ENCODE measurements around the gene HSPB7. TPM values are rescaled to one million over a fixed set of nuclear protein-coding genes. Genes with fewer than 3 reads are reported as not detected.
"Not testable (repeated sequence)": the region's sequence is repeated elsewhere in the genome, so short reads cannot be mapped to it uniquely, and the experiment has no call there.

The HSPB7 gene
- total and polyA plus RNA-seq, 4 donors: 0.28 to 1.4 (median 0.35) TPM

DNA sequence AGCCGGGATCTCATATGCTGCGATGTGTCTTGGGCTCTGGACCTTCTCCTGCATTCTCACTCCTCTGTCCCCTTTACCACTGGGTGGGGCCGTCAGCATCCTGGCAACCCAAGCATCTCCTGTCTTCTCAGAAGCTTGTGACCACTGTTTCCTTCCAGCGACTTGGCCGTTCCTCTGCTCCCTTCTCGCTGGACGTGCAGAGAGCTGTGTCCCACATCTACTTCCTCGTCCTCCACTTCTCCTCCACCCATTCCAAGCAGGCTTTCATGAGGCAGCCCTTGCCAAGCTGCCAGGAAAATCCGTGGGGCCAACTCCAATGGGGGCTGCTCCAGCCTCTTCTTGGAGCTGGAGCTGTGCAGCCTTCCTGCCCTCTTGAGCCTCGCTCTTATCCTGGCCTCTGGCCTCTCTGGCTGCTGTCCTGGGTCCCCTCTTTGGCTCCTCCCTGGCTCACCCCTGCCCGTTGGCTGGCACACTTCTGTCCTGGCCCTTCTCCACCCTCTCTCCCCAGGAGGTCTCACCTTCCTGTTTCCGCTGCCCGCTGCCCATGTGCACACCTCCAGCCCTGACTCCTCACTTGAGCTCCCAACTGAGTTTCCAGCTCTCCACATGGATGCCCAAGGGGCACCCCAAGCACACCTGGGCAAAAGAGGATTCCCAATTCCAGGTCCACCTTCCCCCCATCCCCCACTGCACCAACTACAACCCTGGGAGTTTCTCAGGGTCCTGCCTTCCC lies 46.9 kb upstream of the HSPB7 start:
- peak; percentile 14 for TF ChIP-seq SP1 (IDR thresholded peaks at IDR 0.05)
- no peak for TF ChIP-seq RXRA (IDR thresholded peaks at IDR 0.05)
- DNase-seq (ENCODE audit: low spot score): no peak
- H3K4me1 ChIP-seq (ENCODE audit: control insufficient read depth in 4 of 4, insufficient read depth in 4 of 4, low read length in 3 of 4): peaks cover 10 to 26% (median 18%) of the 10 kb centered on the region in 4 donors
- H3K27me3 ChIP-seq (ENCODE audit: control insufficient read depth in 4 of 4, insufficient read depth in 4 of 4, low read length in 3 of 4): no peaks in the 10 kb centered on the region
- H3K9ac ChIP-seq (ENCODE audit: low read depth in 1 of 2, low read length in 2 of 2): no peak overlapping the region
- H3K9me3 ChIP-seq (ENCODE audit: control insufficient read depth in 4 of 4, low read length in 3 of 4): no peaks in the 10 kb centered on the region
- no peak overlapping the region for H3K27ac ChIP-seq (ENCODE audit: low read depth in 1 of 2, low read length in 2 of 2)
- H3K4me3 ChIP-seq (ENCODE audit: low read depth in 1 of 3, low read length in 3 of 3): no peak overlapping the region
- 68% methylated on average over 13 of the region's 13 CpGs for WGBS
- no peaks in the 10 kb centered on the region for H3K36me3 ChIP-seq (ENCODE audit: control insufficient read depth in 4 of 4, insufficient read depth in 3 of 4, low read depth in 1 of 4, low read length in 3 of 4)

GRCh38 chr1:16063921-16064320 lies 46.1 kb upstream of the HSPB7 start:
- H3K27me3 ChIP-seq (ENCODE audit: control insufficient read depth in 4 of 4, insufficient read depth in 4 of 4, low read length in 3 of 4): no peaks in the 10 kb centered on the region
- H3K9me3 ChIP-seq (ENCODE audit: control insufficient read depth in 4 of 4, low read length in 3 of 4): no peaks in the 10 kb centered on the region
- H3K4me3 ChIP-seq (ENCODE audit: low read depth in 1 of 3, low read length in 3 of 3): no peak overlapping the region
- no peak overlapping the region for H3K9ac ChIP-seq (ENCODE audit: low read depth in 1 of 2, low read length in 2 of 2)
- DNase-seq (ENCODE audit: low spot score): no peak
- peaks cover 10 to 24% (median 17%) of the 10 kb centered on the region in 4 donors for H3K4me1 ChIP-seq (ENCODE audit: control insufficient read depth in 4 of 4, insufficient read depth in 4 of 4, low read length in 3 of 4)
- no peaks in the 10 kb centered on the region for H3K36me3 ChIP-seq (ENCODE audit: control insufficient read depth in 4 of 4, insufficient read depth in 3 of 4, low read depth in 1 of 4, low read length in 3 of 4)
- no peak overlapping the region for H3K27ac ChIP-seq (ENCODE audit: low read depth in 1 of 2, low read length in 2 of 2)
- WGBS: 70% methylated on average over 9 of the region's 9 CpGs
- TF ChIP-seq FOXA1 (IDR thresholded peaks at IDR 0.05) (no peak), FOXA2 (IDR thresholded peaks at IDR 0.05) (no peak), RXRA (IDR thresholded peaks at IDR 0.05) (no peak), JUND (IDR thresholded peaks at IDR 0.05) (no peak), HNF4G (IDR thresholded peaks at IDR 0.05) (no peak), ZBTB33 (IDR thresholded peaks at IDR 0.05) (no peak)
- TF ChIP-seq, protein P1, sequence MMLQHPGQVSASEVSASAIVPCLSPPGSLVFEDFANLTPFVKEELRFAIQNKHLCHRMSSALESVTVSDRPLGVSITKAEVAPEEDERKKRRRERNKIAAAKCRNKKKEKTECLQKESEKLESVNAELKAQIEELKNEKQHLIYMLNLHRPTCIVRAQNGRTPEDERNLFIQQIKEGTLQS (IDR thresholded peaks at IDR 0.05): no peak

GRCh38 chr1:16063226-16063829 lies 45.5 kb upstream of the HSPB7 start:
- TF ChIP-seq MAX (IDR thresholded peaks at IDR 0.05) (no peak), FOXA2 (IDR thresholded peaks at IDR 0.05) (no peak), RXRA (IDR thresholded peaks at IDR 0.05) (no peak), GABPA (IDR thresholded peaks at IDR 0.05 in 1 of 2, conservative IDR thresholded peaks at IDR 0.05 in 1 of 2) (no peak), CTCF (IDR thresholded peaks at IDR 0.05; ENCODE audit: low read depth, low read length, missing input control) (no peak), TAF1 (conservative IDR thresholded peaks at IDR 0.05) (no peak), RAD21 (IDR thresholded peaks at IDR 0.05) (no peak)
- TF ChIP-seq, protein P1 (IDR thresholded peaks at IDR 0.05): no peak
- Histone ChIP-seq H3K9me3 (ENCODE audit: control insufficient read depth in 4 of 4, low read length in 3 of 4) (no peaks in the 10 kb centered on the region), H3K4me1 (ENCODE audit: control insufficient read depth in 4 of 4, insufficient read depth in 4 of 4, low read length in 3 of 4) (peaks cover 7 to 18% (median 11%) of the 10 kb centered on the region in 4 donors), H3K4me3 (ENCODE audit: low read depth in 1 of 3, low read length in 3 of 3) (no peak overlapping the region), H3K9ac (ENCODE audit: low read depth in 1 of 2, low read length in 2 of 2) (no peak overlapping the region), H3K27ac (ENCODE audit: low read depth in 1 of 2, low read length in 2 of 2) (no peak overlapping the region), H3K27me3 (ENCODE audit: control insufficient read depth in 4 of 4, insufficient read depth in 4 of 4, low read length in 3 of 4) (no peaks in the 10 kb centered on the region), H3K36me3 (ENCODE audit: control insufficient read depth in 4 of 4, insufficient read depth in 3 of 4, low read depth in 1 of 4, low read length in 3 of 4) (no peaks in the 10 kb centered on the region)
- WGBS: 92% methylated on average over 15 of the region's 15 CpGs
- no peak for DNase-seq (ENCODE audit: low spot score)

GRCh38 chr1:16062687-16063075 lies 44.8 kb upstream of the HSPB7 start:
- WGBS: 89% methylated on average over 9 of the region's 9 CpGs
- H3K9ac ChIP-seq (ENCODE audit: low read depth in 1 of 2, low read length in 2 of 2): not testable (repeated sequence)

More at GRCh38 chr1:16062687-16063075, 44.8 kb upstream of the HSPB7 start:
- H3K9me3 ChIP-seq (ENCODE audit: control insufficient read depth in 4 of 4, low read length in 3 of 4); H3K27ac ChIP-seq (ENCODE audit: low read depth in 1 of 2, low read length in 2 of 2); DNase-seq (ENCODE audit: low spot score); H3K27me3 ChIP-seq (ENCODE audit: control insufficient read depth in 4 of 4, insufficient read depth in 4 of 4, low read length in 3 of 4); H3K4me3 ChIP-seq (ENCODE audit: low read depth in 1 of 3, low read length in 3 of 3); H3K36me3 ChIP-seq (ENCODE audit: control insufficient read depth in 4 of 4, insufficient read depth in 3 of 4, low read depth in 1 of 4, low read length in 3 of 4): not testable (repeated sequence)
- peaks cover 3 to 14% (median 5%) of the 10 kb centered on the region in 4 donors for H3K4me1 ChIP-seq (ENCODE audit: control insufficient read depth in 4 of 4, insufficient read depth in 4 of 4, low read length in 3 of 4)
